Measurements from ENCODE around the gene MMP24.

DNA sequence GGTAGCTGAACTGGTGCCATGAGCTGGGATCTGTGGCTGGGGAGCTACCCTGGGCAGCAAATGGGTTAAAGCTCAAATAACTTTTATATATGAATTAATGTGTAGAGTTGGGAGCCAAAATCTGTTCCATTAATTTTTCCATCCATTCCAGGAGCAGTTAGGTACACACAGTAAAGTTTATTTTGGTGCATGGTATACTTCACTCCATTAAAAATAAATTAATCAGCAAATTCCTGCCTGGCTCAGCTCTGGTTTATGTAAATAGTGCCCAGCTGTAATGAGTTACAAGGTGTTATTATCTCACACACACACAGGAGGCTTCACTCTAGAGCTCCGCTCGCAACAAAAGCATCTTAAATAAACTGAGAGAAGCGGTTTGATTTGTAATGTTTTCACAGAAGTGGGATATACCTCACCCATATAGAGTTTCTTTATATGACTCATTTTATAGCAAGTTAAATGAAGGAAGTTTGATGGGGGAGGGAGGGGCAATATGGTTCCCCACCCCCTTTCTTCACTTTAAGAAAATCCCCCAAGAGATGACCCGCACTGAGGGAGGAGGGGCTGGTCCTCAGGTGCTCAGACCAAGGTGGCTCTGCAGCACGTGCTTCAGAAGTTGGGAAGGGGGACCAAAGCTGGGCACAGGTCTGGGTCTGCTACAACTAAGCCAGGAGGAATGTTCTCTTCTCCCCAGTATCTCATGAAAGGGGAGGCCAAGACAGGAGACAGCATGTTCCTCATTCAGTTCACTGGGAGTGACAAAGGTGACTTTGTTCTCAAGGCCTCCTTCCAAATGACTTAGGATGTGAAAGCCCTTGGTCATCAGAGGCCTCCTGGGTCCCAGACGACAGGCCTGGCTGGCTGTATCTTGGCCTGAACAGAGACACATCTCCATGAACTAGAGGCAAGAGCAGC is 76.2 kb downstream of the MMP24 start:
- TF ChIP-seq, protein P1, sequence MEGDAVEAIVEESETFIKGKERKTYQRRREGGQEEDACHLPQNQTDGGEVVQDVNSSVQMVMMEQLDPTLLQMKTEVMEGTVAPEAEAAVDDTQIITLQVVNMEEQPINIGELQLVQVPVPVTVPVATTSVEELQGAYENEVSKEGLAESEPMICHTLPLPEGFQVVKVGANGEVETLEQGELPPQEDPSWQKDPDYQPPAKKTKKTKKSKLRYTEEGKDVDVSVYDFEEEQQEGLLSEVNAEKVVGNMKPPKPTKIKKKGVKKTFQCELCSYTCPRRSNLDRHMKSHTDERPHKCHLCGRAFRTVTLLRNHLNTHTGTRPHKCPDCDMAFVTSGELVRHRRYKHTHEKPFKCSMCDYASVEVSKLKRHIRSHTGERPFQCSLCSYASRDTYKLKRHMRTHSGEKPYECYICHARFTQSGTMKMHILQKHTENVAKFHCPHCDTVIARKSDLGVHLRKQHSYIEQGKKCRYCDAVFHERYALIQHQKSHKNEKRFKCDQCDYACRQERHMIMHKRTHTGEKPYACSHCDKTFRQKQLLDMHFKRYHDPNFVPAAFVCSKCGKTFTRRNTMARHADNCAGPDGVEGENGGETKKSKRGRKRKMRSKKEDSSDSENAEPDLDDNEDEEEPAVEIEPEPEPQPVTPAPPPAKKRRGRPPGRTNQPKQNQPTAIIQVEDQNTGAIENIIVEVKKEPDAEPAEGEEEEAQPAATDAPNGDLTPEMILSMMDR (conservative IDR thresholded peaks at IDR 0.05), result no peak
- TF ChIP-seq ZFX (IDR thresholded peaks at IDR 0.05), result no peak
